ENCODE results near the gene MXD4.
"Not testable (repeated sequence)": the region's sequence is repeated elsewhere in the genome, so short reads cannot be mapped to it uniquely, and the experiment has no call there.

MXD4 gene

GRCh38 chr4:2250357-2251072 is 11.4 kb downstream of the MXD4 start:
- no peak for DNase-seq

DNA sequence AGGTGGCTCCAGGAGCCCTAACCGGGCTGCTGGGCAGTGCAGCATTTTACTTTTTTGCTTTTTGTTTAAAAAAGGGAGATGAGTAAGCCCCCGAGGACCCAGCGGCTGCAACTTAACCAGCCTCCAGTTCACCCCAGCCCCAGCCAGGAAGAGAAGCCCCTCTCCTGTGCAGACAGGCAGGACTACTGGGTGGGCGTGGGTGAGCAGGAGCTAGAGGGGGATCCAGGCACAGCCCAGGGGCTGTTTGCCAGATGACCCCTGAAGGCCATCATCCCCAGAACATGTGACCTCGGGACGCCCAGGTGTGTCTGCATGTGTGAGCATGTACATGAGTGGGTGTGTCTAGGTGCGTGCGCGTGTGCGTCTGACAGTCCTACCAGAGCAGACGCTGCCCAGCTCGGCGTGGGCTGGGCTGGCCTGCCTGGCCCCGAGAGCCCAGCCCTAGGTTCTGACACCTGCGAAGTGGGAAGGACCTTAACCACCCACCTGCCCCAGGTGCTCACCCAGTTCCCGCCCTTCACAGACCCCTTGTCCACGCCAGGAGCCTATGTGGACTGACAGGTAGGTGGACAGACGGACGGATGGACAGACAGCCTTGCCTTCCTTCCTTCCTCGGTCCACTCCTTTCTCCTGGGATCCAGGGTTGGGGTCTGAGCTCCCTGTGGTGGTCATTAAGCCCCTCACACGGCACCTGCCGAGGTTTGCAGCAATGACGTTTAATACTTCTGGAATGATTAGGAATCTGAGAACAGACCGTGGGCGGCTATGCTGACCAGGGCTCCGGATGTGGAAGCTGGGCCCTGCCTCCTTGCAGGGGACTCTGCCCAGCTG is 12.2 kb downstream of the MXD4 start:
- no peak for DNase-seq

DNA sequence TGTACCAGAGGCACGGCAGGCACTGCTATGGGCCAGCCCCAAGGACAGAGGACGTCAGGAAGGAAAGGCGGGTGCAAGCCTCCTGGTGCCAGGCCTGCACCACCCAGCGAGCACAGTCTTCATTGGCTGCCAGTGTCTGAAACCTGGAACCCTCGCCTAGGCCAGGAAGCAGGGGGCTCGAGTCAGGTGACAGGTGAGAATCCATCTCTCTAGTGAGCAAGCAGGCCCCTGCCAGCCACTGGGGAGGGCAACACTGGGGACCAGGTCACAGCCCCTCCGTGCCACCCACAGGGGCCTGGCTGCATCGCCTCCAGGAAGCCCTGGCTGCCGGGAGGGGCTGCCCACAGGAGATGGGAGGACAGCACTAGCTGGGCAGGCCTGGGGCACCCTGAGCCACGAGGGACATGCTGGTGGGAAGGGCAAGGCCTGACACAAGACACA is 13.1 kb downstream of the MXD4 start:
- no peak for DNase-seq

GRCh38 chr4:2248044-2248780 is 13.7 kb downstream of the MXD4 start:
- no peak for DNase-seq

DNA sequence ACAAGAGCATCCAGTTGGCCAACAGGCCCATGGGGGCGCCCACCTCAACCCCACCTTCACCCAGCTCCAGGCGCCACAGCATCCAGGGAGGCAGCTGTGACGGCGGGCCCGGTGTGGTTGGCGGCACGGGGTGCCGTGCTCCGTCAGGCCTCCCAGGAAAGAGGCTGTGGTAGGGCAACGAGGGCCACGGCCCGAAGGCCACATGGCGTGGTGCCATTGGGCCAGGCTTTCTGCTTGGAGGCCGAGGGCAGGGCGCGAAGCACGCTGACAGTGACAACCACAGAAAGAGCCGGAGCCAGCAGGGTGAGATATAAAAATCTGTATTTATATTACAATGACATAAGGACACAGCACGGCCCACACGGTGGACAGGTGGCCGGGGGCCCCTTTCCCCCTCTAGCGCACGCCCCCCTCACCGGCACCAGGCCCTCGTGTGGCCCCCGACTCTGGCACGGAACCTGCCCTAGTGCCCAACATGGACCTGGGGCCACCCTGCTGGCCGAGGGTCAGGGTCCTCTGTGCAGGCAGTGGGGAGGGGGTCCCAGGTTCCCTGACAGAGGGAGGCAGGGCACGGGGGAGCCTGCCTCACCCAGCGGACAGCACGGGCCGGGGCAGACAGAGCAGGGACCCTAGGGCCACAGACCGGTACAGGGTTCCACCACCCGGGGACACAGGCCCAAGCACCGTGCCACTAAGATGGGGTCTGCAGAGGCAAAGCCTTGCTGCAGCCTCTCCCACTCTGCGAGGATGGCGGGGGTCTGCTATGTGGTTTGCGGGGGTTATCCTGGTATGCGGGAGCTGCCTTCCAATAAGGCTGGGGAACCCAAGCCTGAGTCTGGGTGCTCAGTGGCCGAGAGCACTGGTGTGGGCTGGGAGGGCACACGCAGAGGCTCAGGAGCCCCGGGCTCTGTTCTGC is 14.5 kb downstream of the MXD4 start:
- DNase-seq: no peak

DNA sequence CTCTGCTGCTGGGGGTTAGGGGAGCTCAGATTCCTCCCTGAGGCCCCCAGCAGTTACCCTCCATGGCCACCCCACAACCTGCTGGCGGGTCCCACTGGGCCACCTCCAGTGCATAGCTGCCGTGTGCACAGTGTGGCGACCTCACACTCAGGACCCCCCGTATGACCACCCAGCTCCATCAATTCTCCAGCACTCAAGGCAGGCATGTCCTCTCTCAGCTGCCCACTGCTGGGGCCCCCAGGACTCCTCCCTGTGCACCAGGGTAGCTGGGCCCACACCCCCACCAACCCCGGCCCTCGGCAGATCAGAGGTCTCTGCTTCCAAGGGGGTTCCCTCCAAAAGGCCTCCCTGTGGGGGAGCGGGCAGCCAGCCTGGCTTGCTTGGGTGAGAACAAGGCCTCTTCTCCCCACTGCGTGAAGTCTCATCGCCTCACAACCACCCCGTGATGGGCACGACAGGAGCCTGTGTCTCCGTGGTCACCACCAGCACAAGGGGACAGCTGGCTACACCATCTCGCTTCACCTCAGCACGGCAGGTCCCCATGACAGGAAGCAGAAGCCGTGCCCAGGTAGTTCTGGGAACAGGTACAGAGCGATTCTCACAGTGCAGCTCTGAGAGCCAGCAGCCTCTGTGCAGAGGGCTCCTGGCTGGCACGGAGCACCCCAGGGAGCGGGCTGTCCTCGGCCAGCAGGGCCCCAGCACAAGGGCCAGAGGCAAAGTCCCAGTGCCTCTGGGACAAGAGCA is 15.4 kb downstream of the MXD4 start:
- DNase-seq: no peak

DNA sequence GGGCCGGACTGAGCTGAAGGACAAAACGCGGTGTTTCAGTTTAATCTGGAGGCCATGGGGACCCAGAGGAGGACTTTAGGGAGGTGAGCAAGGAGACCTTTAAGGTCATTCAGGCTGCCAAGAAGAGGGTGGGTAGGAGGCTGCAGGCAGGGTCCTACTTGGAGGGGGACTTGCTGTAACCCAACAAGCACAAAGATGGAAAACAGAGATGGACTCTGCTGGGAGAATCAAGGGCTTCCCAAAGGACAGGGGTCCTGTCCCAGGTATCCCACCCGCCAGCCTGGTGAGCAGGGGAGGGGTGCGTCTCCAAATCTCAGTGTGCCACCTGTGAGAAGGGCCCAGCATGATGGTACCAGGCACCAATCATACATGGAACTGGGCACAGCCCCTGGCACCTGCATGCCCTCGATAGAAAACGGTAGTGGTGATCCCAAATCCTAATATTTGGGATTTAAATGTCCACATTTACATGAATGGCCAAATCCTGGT is 16.1 kb downstream of the MXD4 start:
- no peak for DNase-seq

GRCh38 chr4:2245057-2245786 is 16.7 kb downstream of the MXD4 start:
- DNase-seq: no peak

- no peak for DNase-seq
Observed at GRCh38 chr4:2243681-2244380, 18.1 kb downstream of the MXD4 start.

GRCh38 chr4:2241410-2242353 is 20.2 kb downstream of the MXD4 start, which contains the start of the genes HAUS3 and POLN:
Gene HAUS3, minus strand, starts transcription at chr4:2242121. Its CDS starts 1,175 bp downstream, at chr4:2240946.
Gene POLN, minus strand, starts transcription at chr4:2242121. Its CDS starts 12,890 bp downstream, at chr4:2229231.
- peak; percentile 99 for DNase-seq

DNA sequence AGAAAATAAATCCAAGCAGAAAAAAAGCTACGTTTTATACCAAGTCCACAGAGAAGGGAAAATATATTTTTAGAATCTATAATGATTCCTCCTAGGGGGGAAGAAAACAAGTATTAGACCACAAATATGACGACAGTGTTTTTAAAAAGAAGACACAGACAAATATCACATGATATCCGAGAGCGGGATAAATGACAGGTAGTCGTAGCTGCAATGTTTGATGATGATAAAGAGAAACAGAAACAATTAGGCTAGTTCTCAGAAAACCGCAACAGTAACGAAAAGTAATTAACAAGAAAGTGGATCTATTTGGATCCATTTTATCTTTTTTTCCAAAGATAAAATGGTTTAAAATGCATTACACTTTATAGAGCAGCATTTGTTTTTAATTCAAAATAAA is 20.9 kb downstream of the MXD4 start:
- no peak for DNase-seq

- no peak for DNase-seq
Observed at GRCh38 chr4:2236944-2237666, 24.8 kb downstream of the MXD4 start.

DNA sequence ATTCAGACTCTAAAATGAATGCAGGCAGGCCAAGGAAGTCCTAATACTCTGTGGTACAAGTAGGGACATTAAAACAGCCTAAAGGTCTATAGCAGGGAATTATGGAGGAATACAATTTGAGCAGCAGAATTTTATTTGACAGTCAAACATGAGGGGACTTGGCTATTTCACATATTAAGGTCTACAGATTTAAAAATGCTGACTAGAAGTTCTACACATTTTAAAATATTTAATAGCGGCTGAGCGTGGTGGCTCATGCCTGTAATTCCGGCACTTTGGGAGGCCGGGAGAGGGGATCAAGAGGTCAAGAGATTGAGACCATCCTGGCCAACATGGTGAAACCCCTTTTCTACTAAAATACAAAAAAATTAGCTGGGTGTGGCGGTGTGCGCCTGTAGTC is 30.8 kb downstream of the MXD4 start:
- no peak for DNase-seq

- DNase-seq: no peak
Observed at GRCh38 chr4:2226261-2226660, 35.6 kb downstream of the MXD4 start.

- no peak for DNase-seq
Observed at GRCh38 chr4:2222838-2223237, 39.1 kb downstream of the MXD4 start.

DNA sequence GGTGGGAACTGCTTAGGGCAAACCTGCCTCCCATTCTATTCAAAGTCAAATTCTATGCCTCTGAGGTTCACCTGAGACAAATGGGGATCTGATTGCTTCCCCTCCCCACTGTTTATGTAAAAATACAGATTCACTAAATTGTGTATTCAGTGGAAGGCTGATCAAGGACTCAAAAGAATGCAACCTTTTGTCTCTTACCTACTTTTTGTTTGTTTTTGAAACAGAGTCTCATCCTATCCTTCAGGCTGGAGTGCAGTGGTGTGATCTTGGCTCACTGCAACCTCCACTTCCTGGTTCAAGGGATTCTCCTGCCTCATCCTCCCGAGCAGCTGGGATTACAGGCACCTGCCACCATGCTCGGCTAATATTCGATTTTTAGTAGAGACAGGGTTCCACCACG is 40.5 kb downstream of the MXD4 start:
- DNase-seq: not testable (repeated sequence)

DNA sequence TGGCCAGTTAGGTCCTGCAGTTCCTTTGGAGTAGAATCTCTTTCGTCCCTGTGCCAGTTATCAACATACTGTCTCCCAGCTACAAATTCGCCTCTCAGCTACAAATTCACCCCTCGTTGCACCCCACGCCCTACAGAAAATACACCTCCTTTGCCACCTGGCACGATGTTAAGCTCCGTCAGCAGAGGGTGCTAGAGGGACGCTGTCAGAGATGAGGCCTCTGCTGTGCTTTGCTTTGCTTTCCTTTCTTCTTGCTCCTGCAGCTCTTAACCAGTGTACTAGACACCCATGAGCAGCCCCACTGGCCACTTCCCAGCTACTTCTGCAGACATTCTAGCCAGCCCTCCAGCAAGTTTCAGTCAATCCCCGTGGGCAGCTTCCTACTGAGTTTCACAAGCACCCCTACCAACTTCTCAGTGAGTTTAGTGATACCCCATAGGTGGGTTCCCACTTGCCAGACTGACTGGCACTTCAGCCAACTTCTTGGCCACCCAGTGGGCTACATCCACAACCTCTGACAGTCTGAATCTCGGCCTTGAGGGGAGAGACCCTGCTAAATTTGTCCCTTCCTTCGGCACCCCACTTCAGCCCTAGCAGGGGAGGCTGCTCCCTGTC is 41.8 kb downstream of the MXD4 start:
- peak; percentile 78 for DNase-seq

All from activated CD4-positive, CD25-positive, alpha-beta regulatory T cell treated with anti-CD3 and anti-CD28 coated beads, Interleukin-2, amount 50 U/mL, for 72 hours (primary cell).